Stimulated activated CD4-positive, alpha-beta T cell treated with anti-CD3 and anti-CD28 coated beads, TNF-alpha, amount 100 ng/mL, for 24 hours (primary cell): ENCODE results near the gene CD80.
A peak's percentile ranks its signal among the peaks of the same experiment; 100 is the strongest.
"Not testable (repeated sequence)": the region's sequence is repeated elsewhere in the genome, so short reads cannot be mapped to it uniquely, and the experiment has no call there.

ENCODE experiments used
- DNase-seq, 3 experiments: peaks; one replicate each; pipeline ENCODE4 v3.0.0-alpha.2; 2020; ENCODE audit warnings: low read depth in 3 of 3

Gene CD80

GRCh38 chr3:119559441-119559963 lies at the start of gene CD80:
TSS of gene CD80 (minus strand) at chr3:119559614. CDS start at chr3:119557728, 1,886 bp downstream.
- peak in 2 of 3 experiments; percentile 18 to 57 for DNase-seq

GRCh38 chr3:119608405-119609000 lies 49.1 kb upstream of the CD80 start:
- DNase-seq = no peak

- no peak for DNase-seq
These were observed 45.5 kb upstream of the CD80 start for GRCh38 chr3:119604878-119605277.

- no peak for DNase-seq
These were observed 43.3 kb upstream of the CD80 start for GRCh38 chr3:119602676-119603075.

- DNase-seq = no peak
These were observed 41.7 kb upstream of the CD80 start for GRCh38 chr3:119601154-119601553.

- peak in 1 of 3 experiments; percentile 19 for DNase-seq
These were observed 41.3 kb upstream of the CD80 start for GRCh38 chr3:119600732-119601131.

GRCh38 chr3:119599558-119600174 lies 40.3 kb upstream of the CD80 start:
- DNase-seq = no peak

GRCh38 chr3:119598410-119599098 lies 39.1 kb upstream of the CD80 start:
- DNase-seq = no peak

- DNase-seq = no peak
These were observed 38.3 kb upstream of the CD80 start, which contains the start of gene PLA1A for GRCh38 chr3:119597548-119598288. TSS of gene PLA1A (plus strand) at chr3:119597885. CDS start at chr3:119597914, 29 bp downstream.

GRCh38 chr3:119596398-119596797 lies 37.0 kb upstream of the CD80 start:
- DNase-seq = no peak

GRCh38 chr3:119595639-119596334 lies 36.4 kb upstream of the CD80 start:
- no peak for DNase-seq

- not testable (repeated sequence) for DNase-seq
These were observed 35.5 kb upstream of the CD80 start for GRCh38 chr3:119594929-119595328.

- DNase-seq = no peak
These were observed 34.7 kb upstream of the CD80 start for GRCh38 chr3:119594066-119594465.

- no peak for DNase-seq
These were observed 33.4 kb upstream of the CD80 start for GRCh38 chr3:119592861-119593260.

- no peak for DNase-seq
These were observed 31.3 kb upstream of the CD80 start for GRCh38 chr3:119590706-119591105.

GRCh38 chr3:119589102-119589773 lies 29.8 kb upstream of the CD80 start:
- DNase-seq = no peak

GRCh38 chr3:119588112-119588511 lies 28.7 kb upstream of the CD80 start:
- DNase-seq = peak in 1 of 3 experiments; percentile 33

- DNase-seq = no peak
These were observed 27.3 kb upstream of the CD80 start for GRCh38 chr3:119586733-119587172.

- DNase-seq = no peak
These were observed 26.6 kb upstream of the CD80 start for GRCh38 chr3:119585856-119586570.

- no peak for DNase-seq
These were observed 25.8 kb upstream of the CD80 start for GRCh38 chr3:119585208-119585607.
